HuH-7.5 (cell line): ENCODE results near the gene TNNT2.

ENCODE experiments used
- DNase-seq: peaks from one replicate; pipeline ENCODE4 v3.0.0; 2011; ENCODE audit warnings: low spot score

Gene TNNT2

GRCh38 chr1:201377611-201378092 lies at the start of gene TNNT2:
Gene TNNT2 (minus strand): TSS chr1:201377680. CDS start chr1:201373254, 4,426 bp downstream.
- DNase-seq = no peak

GRCh38 chr1:201426479-201427310 lies 49.2 kb upstream of the TNNT2 start:
- no peak for DNase-seq

- no peak for DNase-seq
Observed at GRCh38 chr1:201424146-201424545, 46.7 kb upstream of the TNNT2 start.

GRCh38 chr1:201423655-201424054 lies 46.2 kb upstream of the TNNT2 start:
- no peak for DNase-seq

- DNase-seq = no peak
Observed at GRCh38 chr1:201422436-201423030, 45.1 kb upstream of the TNNT2 start.

GRCh38 chr1:201422026-201422425 lies 44.5 kb upstream of the TNNT2 start:
- no peak for DNase-seq

GRCh38 chr1:201421041-201421440 lies 43.6 kb upstream of the TNNT2 start:
- DNase-seq = no peak

- no peak for DNase-seq
Observed at GRCh38 chr1:201420608-201421002, 43.1 kb upstream of the TNNT2 start.

GRCh38 chr1:201419746-201420607 lies 42.5 kb upstream of the TNNT2 start:
- no peak for DNase-seq

- no peak for DNase-seq
Observed at GRCh38 chr1:201419256-201419655, 41.8 kb upstream of the TNNT2 start.

GRCh38 chr1:201418461-201418860 lies 41.0 kb upstream of the TNNT2 start:
- DNase-seq = no peak

- no peak for DNase-seq
Observed at GRCh38 chr1:201414051-201414738, 36.7 kb upstream of the TNNT2 start.

- DNase-seq = no peak
Observed at GRCh38 chr1:201411292-201411691, 33.8 kb upstream of the TNNT2 start.

GRCh38 chr1:201409440-201409839 lies 32.0 kb upstream of the TNNT2 start:
- no peak for DNase-seq

GRCh38 chr1:201408834-201409200 lies 31.3 kb upstream of the TNNT2 start:
- DNase-seq = no peak

GRCh38 chr1:201408176-201408833 lies 30.8 kb upstream of the TNNT2 start:
- DNase-seq = peak; percentile 93

- no peak for DNase-seq
Observed at GRCh38 chr1:201406831-201407406, 29.4 kb upstream of the TNNT2 start.

GRCh38 chr1:201405484-201405831 lies 28.0 kb upstream of the TNNT2 start:
- no peak for DNase-seq

GRCh38 chr1:201404722-201405483 lies 27.4 kb upstream of the TNNT2 start:
- no peak for DNase-seq

GRCh38 chr1:201404055-201404454 lies 26.6 kb upstream of the TNNT2 start:
- no peak for DNase-seq
